Naive thymus-derived CD4-positive, alpha-beta T cell (primary cell): ENCODE data around the gene SLC35G1. TPM values are rescaled to one million over a fixed set of nuclear protein-coding genes. Genes with fewer than 3 reads are reported as not detected.

Source experiments
- ATAC-seq: fragments of 150-1000 bp; cut with Tn5 transposase; 2 replicates; pipeline ENCODE4 v1.10.0; 2021; ENCODE audit warnings: mild to moderate bottlenecking, moderate library complexity
- CTCF ChIA-PET: fragments of 350-600 bp; sonication (Branson Sonifier 250); formaldehyde crosslinking; loops from one replicate; lab custom pipeline; 2021; ENCODE audit warnings: antibody characterized with exemption; lab: Charles Lee
- POLR2A ChIA-PET: fragments of 350-600 bp; sonication (Branson Sonifier 250); formaldehyde crosslinking; loops from one replicate; lab custom pipeline; 2021; ENCODE audit warnings: antibody characterized with exemption, inconsistent platforms; lab: Charles Lee
- DNase-seq, 9 donors: peaks; one replicate each; pipeline versions ENCODE4 v3.0.0 to v3.0.0-alpha.2; 2020 to 2022; ENCODE audit warnings: mixed read lengths in 1 of 9
- H3K27ac ChIP-seq: one replicate; pipeline ENCODE4 v1.7.0; 2013; ENCODE audit warnings: mild to moderate bottlenecking, low read depth, low read length, moderate library complexity
- H3K27me3 ChIP-seq, 2 donors: one replicate each; pipeline ENCODE4 v1.7.0; 2013; ENCODE audit warnings: low read length in 2 of 2, mild to moderate bottlenecking in 2 of 2, moderate library complexity in 2 of 2; ENCODE audit not compliant: control insufficient read depth in 2 of 2, insufficient read depth in 2 of 2
- H3K36me3 ChIP-seq, 3 experiments: 1 replicate in 2 of 3; 2 replicates in 1 of 3; pipeline ENCODE4 v1.7.0; 2013; ENCODE audit warnings: low read length in 3 of 3, mild to moderate bottlenecking in 3 of 3, moderate library complexity in 1 of 3; ENCODE audit not compliant: insufficient read depth in 3 of 3, control insufficient read depth in 2 of 3
- H3K4me1 ChIP-seq, 2 donors: one replicate each; pipeline ENCODE4 v1.7.0; 2013; ENCODE audit warnings: low read length in 2 of 2, mild to moderate bottlenecking in 2 of 2, moderate library complexity in 1 of 2; ENCODE audit not compliant: control insufficient read depth in 2 of 2, insufficient read depth in 2 of 2
- H3K4me3 ChIP-seq: 2 replicates; pipeline ENCODE4 v1.7.0; 2013; ENCODE audit warnings: mild to moderate bottlenecking, low read length
- H3K9me3 ChIP-seq, 3 experiments: 1 replicate in 2 of 3; 2 replicates in 1 of 3; pipeline ENCODE4 v1.7.0; 2013; ENCODE audit warnings: low read length in 3 of 3; ENCODE audit not compliant: control insufficient read depth in 2 of 3
- H3K27ac Mint-ChIP-seq, 9 donors: one replicate each; pipeline ENCODE4 v1.8.0; 2020 to 2022; ENCODE audit warnings: mixed read lengths in 9 of 9, mild to moderate bottlenecking in 8 of 9, moderate library complexity in 5 of 9, inconsistent platforms in 2 of 9
- H3K27me3 Mint-ChIP-seq, 5 donors: one replicate each; pipeline ENCODE4 v1.8.0; 2021 to 2022; ENCODE audit warnings: mixed read lengths in 5 of 5, mild to moderate bottlenecking in 1 of 5
- H3K36me3 Mint-ChIP-seq, 5 donors: one replicate each; pipeline ENCODE4 v1.8.0; 2020 to 2022; ENCODE audit warnings: mixed read lengths in 5 of 5, mild to moderate bottlenecking in 3 of 5, inconsistent platforms in 1 of 5
- H3K4me1 Mint-ChIP-seq, 7 donors: one replicate each; pipeline ENCODE4 v1.8.0; 2020 to 2022; ENCODE audit warnings: mixed read lengths in 7 of 7, mild to moderate bottlenecking in 3 of 7, inconsistent platforms in 1 of 7
- H3K4me3 Mint-ChIP-seq, 10 donors: one replicate each; pipeline ENCODE4 v1.8.0; 2020 to 2022; ENCODE audit warnings: mild to moderate bottlenecking in 10 of 10, mixed read lengths in 10 of 10, moderate library complexity in 6 of 10, inconsistent platforms in 2 of 10
- H3K9me3 Mint-ChIP-seq, 11 donors: one replicate each; pipeline ENCODE4 v1.8.0; 2020 to 2022; ENCODE audit warnings: mixed read lengths in 11 of 11, mild to moderate bottlenecking in 4 of 11, inconsistent platforms in 1 of 11, moderate library complexity in 1 of 11
- intact Hi-C, 2 donors: fragments of 100-400 bp; cut with micrococcal nuclease; formaldehyde crosslinking; loops; one replicate each; pipeline ENCODE4 v1.15.1; 2023
- polyA plus RNA-seq, 2 donors: library from polyadenylated mRNA; unstranded; fragments of 300-500 nt; fragmentation: Illumina TruSeq; gene quantifications; one replicate each; pipeline ENCODE4 v1.2.3, GENCODE V29; 2021
- total RNA-seq, 6 experiments: library from RNA in 5 of 6; stranded (reverse) in 5 of 6; gene quantifications; 1 replicate in 5 of 6; 2 replicates in 1 of 6; pipeline ENCODE4 v1.2.3 and lab custom pipeline; 2021 to 2026

SLC35G1 gene
- total and polyA plus RNA-seq, 7 experiments from 2014 or later, result 2.4 to 7.2 (median 4.5) TPM

DNA sequence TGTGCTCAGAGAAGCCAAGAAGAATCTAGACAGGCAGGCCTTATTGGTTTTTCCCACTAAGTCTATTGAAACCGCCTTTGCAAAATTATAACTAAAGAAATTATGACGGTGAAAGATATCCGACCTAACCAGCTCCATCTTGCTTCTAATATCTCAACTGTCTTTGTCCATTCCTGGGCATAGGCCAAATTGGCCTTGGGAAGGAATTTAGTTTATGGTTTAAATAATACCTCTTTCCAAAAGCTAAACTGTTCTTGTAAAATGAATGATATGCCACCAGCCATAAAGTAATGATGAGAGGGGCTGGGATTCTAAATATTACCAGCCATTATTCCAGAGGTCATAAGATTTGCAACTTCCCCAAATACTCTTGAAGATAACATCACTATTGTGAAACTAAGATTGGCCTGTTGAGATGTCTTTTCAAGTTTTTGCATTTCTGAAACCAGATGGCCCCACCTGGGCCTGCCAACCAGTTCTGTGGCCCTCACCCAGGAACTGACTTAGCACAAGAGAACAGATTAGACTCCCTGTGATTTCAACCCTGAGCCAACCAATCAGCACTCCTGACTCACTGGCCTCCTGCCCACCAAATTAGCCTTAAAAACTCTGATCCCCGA is 41.2 kb upstream of the SLC35G1 start:
- ChIA-PET POLR2A (no interaction called here), CTCF (no interaction called here)
- no peak overlapping the region for H3K27ac Mint-ChIP-seq
- Histone ChIP-seq H3K36me3 (no peaks in the 10 kb centered on the region), H3K27ac (no peak overlapping the region), H3K27me3 (no peaks in the 10 kb centered on the region), H3K4me3 (no peak overlapping the region), H3K9me3 (no peaks in the 10 kb centered on the region), H3K4me1 (no peaks in the 10 kb centered on the region)
- H3K27me3 Mint-ChIP-seq, result peaks cover 0 to 8% (median 2%) of the 10 kb centered on the region in 5 donors
- H3K4me1 Mint-ChIP-seq, result no peaks in the 10 kb centered on the region
- H3K9me3 Mint-ChIP-seq, result peaks cover 0 to 9% (median 4%) of the 10 kb centered on the region in 11 donors
- DNase-seq (no peak), ATAC-seq (no peak)
- intact Hi-C loops, result no loop called here
- H3K4me3 Mint-ChIP-seq, result no peak overlapping the region
- H3K36me3 Mint-ChIP-seq, result no peaks in the 10 kb centered on the region

DNA sequence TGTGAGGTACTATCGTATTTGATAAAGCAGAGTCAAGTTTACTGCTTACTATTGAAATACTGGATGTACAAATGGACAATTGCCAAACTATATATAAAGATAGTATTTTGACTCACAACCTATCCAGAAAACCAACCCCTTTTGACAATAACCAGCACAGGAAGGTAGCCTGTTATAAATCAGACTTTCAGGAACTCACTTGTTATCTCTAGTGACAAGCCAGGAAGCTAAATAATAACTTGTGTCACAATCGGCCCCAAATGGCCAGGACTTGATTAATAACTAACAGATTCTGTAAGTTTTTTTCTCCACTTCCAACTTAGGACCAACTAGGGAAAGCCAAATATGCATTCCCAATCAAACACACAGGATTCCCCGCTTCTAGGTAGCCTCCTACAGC is 38.8 kb upstream of the SLC35G1 start:
- no peaks in the 10 kb centered on the region for H3K36me3 Mint-ChIP-seq
- no peak overlapping the region for H3K27ac ChIP-seq
- no peaks in the 10 kb centered on the region for H3K9me3 ChIP-seq
- no peak overlapping the region for H3K4me3 ChIP-seq
- POLR2A ChIA-PET, result no interaction called here
- H3K36me3 ChIP-seq, result no peaks in the 10 kb centered on the region
- H3K9me3 Mint-ChIP-seq, result peaks cover 0 to 9% (median 4%) of the 10 kb centered on the region in 11 donors
- no peak overlapping the region for H3K27ac Mint-ChIP-seq
- intact Hi-C loops, result loop anchor here in 1 of 2 donors (5.0 kb wide), 1 partner anchor 498 kb away; no protein-coding TSS in a partner anchor
- CTCF ChIA-PET, result interaction anchor here (0.6 kb wide), 1 partner anchor 19 kb away, joined by 3 read pairs; no protein-coding TSS in a partner anchor
- H3K27me3 ChIP-seq, result no peaks in the 10 kb centered on the region
- no peak for DNase-seq
- H3K27me3 Mint-ChIP-seq, result peaks cover 0 to 11% (median 7%) of the 10 kb centered on the region in 5 donors
- no peak for ATAC-seq
- H3K4me3 Mint-ChIP-seq, result no peak overlapping the region
- no peaks in the 10 kb centered on the region for H3K4me1 ChIP-seq
- no peaks in the 10 kb centered on the region for H3K4me1 Mint-ChIP-seq

DNA sequence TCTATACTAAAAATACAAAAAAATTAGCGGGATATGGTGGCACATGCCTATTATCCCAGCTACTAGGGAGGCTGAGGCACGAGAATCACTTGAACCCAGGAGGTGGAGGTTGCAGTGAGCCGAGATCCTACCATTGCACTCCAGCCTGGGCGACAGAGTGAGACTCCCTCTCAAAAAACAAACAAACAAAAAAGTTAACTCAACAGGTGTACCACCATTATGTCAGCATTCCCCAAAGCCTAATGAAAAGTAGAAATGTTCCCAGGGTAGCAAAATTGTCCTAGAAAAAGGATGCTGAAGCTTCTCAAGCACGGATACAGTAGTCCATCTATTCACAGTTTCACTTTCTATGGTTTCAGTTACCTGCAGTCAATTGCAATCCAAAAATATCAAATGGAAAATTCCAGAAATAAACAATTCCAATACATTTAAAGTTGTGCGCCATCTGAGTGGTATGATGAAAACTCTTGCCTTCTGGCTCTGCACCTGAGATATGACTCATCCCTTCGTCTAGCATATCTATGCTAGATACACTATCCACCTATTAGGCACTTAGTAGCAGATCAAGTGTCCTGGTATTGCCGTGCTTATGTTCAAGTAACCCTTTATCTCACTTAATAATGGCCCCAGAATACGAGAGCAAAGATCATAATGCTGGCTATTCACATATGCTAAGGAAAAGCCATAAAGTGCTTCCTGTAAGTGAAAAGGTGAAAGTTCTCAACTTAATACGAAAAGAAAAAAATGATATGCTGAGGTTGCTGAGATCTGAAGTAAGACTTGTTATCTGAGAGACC is 37.2 kb upstream of the SLC35G1 start:
- Histone ChIP-seq H3K4me3 (no peak overlapping the region), H3K4me1 (no peaks in the 10 kb centered on the region), H3K27me3 (no peaks in the 10 kb centered on the region), H3K36me3 (no peaks in the 10 kb centered on the region), H3K9me3 (no peaks in the 10 kb centered on the region), H3K27ac (no peak overlapping the region)
- Mint-ChIP-seq H3K9me3 (peaks cover 0 to 9% (median 4%) of the 10 kb centered on the region in 11 donors), H3K36me3 (no peaks in the 10 kb centered on the region), H3K27ac (no peak overlapping the region), H3K27me3 (peaks cover 0 to 17% (median 7%) of the 10 kb centered on the region in 5 donors), H3K4me3 (no peak overlapping the region), H3K4me1 (no peaks in the 10 kb centered on the region)
- no peak for DNase-seq
- POLR2A ChIA-PET, result no interaction called here
- intact Hi-C loops, result loop anchor here in 1 of 2 donors (5.0 kb wide), 1 partner anchor 499 kb away; no protein-coding TSS in a partner anchor
- CTCF ChIA-PET, result no interaction called here
- ATAC-seq, result no peak

DNA sequence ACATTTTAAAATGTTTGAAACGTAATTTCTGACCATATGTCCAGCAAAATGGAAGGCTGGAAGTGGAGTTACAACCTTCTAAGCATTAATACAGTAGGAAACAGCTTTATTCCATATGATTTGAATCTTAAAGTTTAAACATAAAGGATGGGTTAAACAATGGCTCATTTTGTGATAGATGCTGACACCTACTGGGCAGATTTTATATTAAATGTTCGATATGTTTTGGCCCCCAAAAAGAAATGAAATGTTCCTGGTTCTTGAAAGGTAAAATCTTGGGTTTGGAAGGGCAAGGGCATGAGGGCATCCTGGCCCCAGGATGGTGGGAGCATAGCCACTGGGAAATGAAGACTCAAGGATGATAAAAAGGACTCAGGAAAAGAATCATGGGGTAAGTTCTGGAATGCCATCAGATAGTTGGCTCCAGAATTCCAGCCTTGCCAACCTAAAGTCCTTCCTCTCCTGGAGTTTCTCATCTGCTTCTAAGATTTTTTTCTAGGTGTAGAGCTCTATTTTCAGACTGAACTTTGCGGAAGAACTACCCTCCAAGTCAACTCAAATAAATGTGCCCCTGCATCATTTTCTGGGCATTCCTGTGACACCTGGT is 34.6 kb upstream of the SLC35G1 start:
- no peaks in the 10 kb centered on the region for H3K4me1 ChIP-seq
- ChIA-PET CTCF (interaction anchor here (0.6 to 0.7 kb wide), 2 partner anchors 418 to 488 kb away, joined by 3 read pairs; no protein-coding TSS in a partner anchor), POLR2A (no interaction called here)
- H3K27ac ChIP-seq, result no peak overlapping the region
- DNase-seq, result peak in 1 of 9 donors; percentile 7
- H3K27me3 ChIP-seq, result no peaks in the 10 kb centered on the region
- Mint-ChIP-seq H3K4me1 (no peaks in the 10 kb centered on the region), H3K9me3 (peaks cover 0 to 3% (median 0%) of the 10 kb centered on the region in 11 donors), H3K36me3 (no peaks in the 10 kb centered on the region), H3K4me3 (no peak overlapping the region), H3K27ac (no peak overlapping the region), H3K27me3 (peaks cover 0 to 13% (median 6%) of the 10 kb centered on the region in 5 donors)
- no peaks in the 10 kb centered on the region for H3K36me3 ChIP-seq
- no peaks in the 10 kb centered on the region for H3K9me3 ChIP-seq
- intact Hi-C loops, result loop anchor here (1.0 to 5.0 kb wide), 2 partner anchors 305 to 502 kb away; no protein-coding TSS in a partner anchor
- ATAC-seq, result no peak
- no peak overlapping the region for H3K4me3 ChIP-seq

DNA sequence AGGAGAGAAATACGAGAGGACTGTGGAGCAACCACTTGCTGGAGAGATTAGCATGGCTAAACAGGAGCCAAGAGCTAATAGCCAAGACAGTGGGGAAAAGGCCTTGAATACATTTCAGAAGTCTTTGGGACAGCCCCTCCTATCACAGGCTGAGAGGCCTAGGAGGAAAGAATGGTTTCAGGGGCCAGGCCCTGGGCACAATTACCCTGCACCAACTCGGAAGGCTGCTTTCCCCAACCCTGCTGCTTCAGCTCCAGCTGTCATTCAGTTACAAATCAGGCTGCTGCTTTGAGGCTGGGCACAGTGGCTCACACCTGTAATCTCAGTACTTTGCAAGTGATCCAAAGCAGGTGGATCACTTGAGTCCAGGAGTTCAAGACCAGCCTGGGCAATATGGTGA is 32.0 kb upstream of the SLC35G1 start:
- Histone ChIP-seq H3K27ac (no peak overlapping the region), H3K27me3 (no peaks in the 10 kb centered on the region), H3K9me3 (no peaks in the 10 kb centered on the region), H3K4me3 (no peak overlapping the region), H3K36me3 (no peaks in the 10 kb centered on the region), H3K4me1 (no peaks in the 10 kb centered on the region)
- peaks cover 0 to 3% (median 0%) of the 10 kb centered on the region in 11 donors for H3K9me3 Mint-ChIP-seq
- CTCF ChIA-PET, result no interaction called here
- POLR2A ChIA-PET, result no interaction called here
- DNase-seq (no peak), ATAC-seq (no peak)
- H3K4me1 Mint-ChIP-seq, result peaks cover 0 to 2% (median 0%) of the 10 kb centered on the region in 7 donors
- no peaks in the 10 kb centered on the region for H3K36me3 Mint-ChIP-seq
- no peak overlapping the region for H3K27ac Mint-ChIP-seq
- peaks cover 0 to 17% (median 11%) of the 10 kb centered on the region in 5 donors for H3K27me3 Mint-ChIP-seq
- H3K4me3 Mint-ChIP-seq, result no peak overlapping the region
- intact Hi-C loops, result no loop called here

DNA sequence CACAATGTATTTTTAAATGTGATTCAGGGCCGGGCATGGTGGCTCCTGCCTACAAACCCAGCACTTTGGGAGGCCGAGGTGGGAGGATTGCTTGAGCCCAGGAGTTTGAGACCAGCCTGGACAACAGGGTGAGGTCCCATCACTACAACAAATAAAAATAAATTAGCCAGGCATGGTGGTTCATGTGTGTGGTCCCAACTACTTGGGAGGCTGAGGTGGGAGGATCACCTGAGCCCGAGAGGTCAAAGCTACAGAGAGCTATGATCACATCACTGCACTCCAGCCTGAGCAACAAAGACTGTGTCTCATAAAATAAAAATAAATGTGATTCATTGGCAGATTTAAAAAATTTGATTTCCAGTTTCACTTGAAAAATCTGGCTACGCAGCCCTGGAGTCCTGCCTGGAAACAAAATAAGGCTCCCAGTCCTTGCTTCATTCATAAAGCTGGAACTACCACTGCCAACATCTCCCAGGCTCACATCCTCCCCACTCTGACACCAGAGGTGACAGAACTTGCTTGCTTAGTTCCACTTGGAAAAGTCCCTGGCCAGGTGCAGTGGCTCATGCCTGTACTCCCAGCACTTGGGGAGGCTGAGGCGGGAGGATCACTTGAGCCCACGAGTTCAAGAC is 27.9 kb upstream of the SLC35G1 start:
- DNase-seq, result no peak
- intact Hi-C loops, result no loop called here
- Histone ChIP-seq H3K27ac (no peak overlapping the region), H3K36me3 (no peaks in the 10 kb centered on the region), H3K9me3 (no peaks in the 10 kb centered on the region), H3K27me3 (no peaks in the 10 kb centered on the region), H3K4me1 (no peaks in the 10 kb centered on the region), H3K4me3 (no peak overlapping the region)
- Mint-ChIP-seq H3K27me3 (peaks cover 7 to 27% (median 16%) of the 10 kb centered on the region in 5 donors), H3K4me3 (no peak overlapping the region), H3K27ac (no peak overlapping the region), H3K4me1 (peaks cover 0 to 2% (median 0%) of the 10 kb centered on the region in 7 donors), H3K9me3 (peaks cover 0 to 2% (median 0%) of the 10 kb centered on the region in 11 donors), H3K36me3 (no peaks in the 10 kb centered on the region)
- POLR2A ChIA-PET, result no interaction called here
- no peak for ATAC-seq
- CTCF ChIA-PET, result no interaction called here
